HG02884 (cell line): ENCODE measurements around the gene EIF4ENIF1.
"Not testable (repeated sequence)": the region's sequence is repeated elsewhere in the genome, so short reads cannot be mapped to it uniquely, and the experiment has no call there.

Experiments used
- ATAC-seq: cut with Tn5 transposase; IDR thresholded peaks from one replicate; pipeline ENCODE4 v1.9.1; 2021; ENCODE audit warnings: mild to moderate bottlenecking, moderate library complexity; ENCODE audit not compliant: unreplicated experiment

Gene EIF4ENIF1

GRCh38 chr22:31446208-31446607 is 43.4 kb downstream of the EIF4ENIF1 start:
- no peak for ATAC-seq

GRCh38 chr22:31445642-31446041 is 44.0 kb downstream of the EIF4ENIF1 start:
- ATAC-seq = no peak

- ATAC-seq = no peak
Measured at GRCh38 chr22:31443516-31443915, 46.1 kb downstream of the EIF4ENIF1 start.

GRCh38 chr22:31442768-31443489 is 46.7 kb downstream of the EIF4ENIF1 start:
- ATAC-seq = no peak

GRCh38 chr22:31441652-31442051 is 48.0 kb downstream of the EIF4ENIF1 start:
- no peak for ATAC-seq

GRCh38 chr22:31440681-31441080 is 49.0 kb downstream of the EIF4ENIF1 start:
- no peak for ATAC-seq

GRCh38 chr22:31439808-31440207 is 49.8 kb downstream of the EIF4ENIF1 start:
- ATAC-seq = no peak

GRCh38 chr22:31436132-31436531 is 53.5 kb downstream of the EIF4ENIF1 start:
- ATAC-seq = no peak

GRCh38 chr22:31431950-31432349 is 57.7 kb downstream of the EIF4ENIF1 start:
- no peak for ATAC-seq

GRCh38 chr22:31425331-31426050 is 64.2 kb downstream of the EIF4ENIF1 start:
- no peak for ATAC-seq

- ATAC-seq = not testable (repeated sequence)
Measured at GRCh38 chr22:31402350-31402749, 87.3 kb downstream of the EIF4ENIF1 start.

GRCh38 chr22:31400023-31400397 is 89.6 kb downstream of the EIF4ENIF1 start:
- ATAC-seq = no peak

GRCh38 chr22:31399211-31400022 is 90.2 kb downstream of the EIF4ENIF1 start, which contains the start of gene DRG1:
Gene DRG1 (plus strand): TSS chr22:31399604. CDS start chr22:31399684, 80 bp downstream.
- ATAC-seq = peak; percentile 83

- ATAC-seq = no peak
Measured at GRCh38 chr22:31398231-31398630, 91.4 kb downstream of the EIF4ENIF1 start.

- no peak for ATAC-seq
Measured at GRCh38 chr22:31394326-31394725, 95.3 kb downstream of the EIF4ENIF1 start.

GRCh38 chr22:31393893-31394292 is 95.7 kb downstream of the EIF4ENIF1 start:
- ATAC-seq = no peak
